GM12872 (cell line): Measurements from ENCODE around the gene PSMD1.

Experiments used
- TF ChIP-seq, protein P1 (sequence below): IDR thresholded peaks from 3 replicates; pipeline ENCODE4 v1.5.1; 2011; ENCODE audit warnings: low read depth, mild to moderate bottlenecking, low read length, moderate library complexity; ENCODE audit not compliant: insufficient read depth

The PSMD1 gene

GRCh38 chr2:231181860-231182512 lies 125.3 kb downstream of the PSMD1 start:
- TF ChIP-seq, protein P1, sequence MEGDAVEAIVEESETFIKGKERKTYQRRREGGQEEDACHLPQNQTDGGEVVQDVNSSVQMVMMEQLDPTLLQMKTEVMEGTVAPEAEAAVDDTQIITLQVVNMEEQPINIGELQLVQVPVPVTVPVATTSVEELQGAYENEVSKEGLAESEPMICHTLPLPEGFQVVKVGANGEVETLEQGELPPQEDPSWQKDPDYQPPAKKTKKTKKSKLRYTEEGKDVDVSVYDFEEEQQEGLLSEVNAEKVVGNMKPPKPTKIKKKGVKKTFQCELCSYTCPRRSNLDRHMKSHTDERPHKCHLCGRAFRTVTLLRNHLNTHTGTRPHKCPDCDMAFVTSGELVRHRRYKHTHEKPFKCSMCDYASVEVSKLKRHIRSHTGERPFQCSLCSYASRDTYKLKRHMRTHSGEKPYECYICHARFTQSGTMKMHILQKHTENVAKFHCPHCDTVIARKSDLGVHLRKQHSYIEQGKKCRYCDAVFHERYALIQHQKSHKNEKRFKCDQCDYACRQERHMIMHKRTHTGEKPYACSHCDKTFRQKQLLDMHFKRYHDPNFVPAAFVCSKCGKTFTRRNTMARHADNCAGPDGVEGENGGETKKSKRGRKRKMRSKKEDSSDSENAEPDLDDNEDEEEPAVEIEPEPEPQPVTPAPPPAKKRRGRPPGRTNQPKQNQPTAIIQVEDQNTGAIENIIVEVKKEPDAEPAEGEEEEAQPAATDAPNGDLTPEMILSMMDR = no peak

GRCh38 chr2:231182513-231182899 lies 125.8 kb downstream of the PSMD1 start:
- TF ChIP-seq, protein P1 = no peak

DNA sequence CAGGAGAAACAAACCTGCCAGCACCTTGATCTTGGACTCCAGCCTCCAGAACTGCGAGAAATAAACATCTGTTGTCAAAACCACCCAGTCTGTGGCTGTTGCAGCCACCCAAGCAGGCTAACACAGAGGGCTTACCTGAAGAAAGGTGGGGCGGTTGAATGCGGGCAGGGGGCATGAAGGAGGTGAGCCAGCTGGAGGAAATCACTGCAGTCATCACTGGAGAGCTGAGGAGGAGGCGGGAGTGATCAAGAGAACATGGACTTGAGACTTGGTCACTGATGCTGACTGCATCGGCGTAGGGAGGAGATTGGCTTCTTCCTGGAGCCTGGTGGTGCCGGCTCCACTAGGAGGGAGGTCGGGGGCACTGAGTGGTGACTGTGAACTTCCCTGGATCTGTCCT lies 127.2 kb downstream of the PSMD1 start:
- TF ChIP-seq, protein P1 = no peak

GRCh38 chr2:231184319-231184718 lies 127.7 kb downstream of the PSMD1 start:
- TF ChIP-seq, protein P1 = no peak

GRCh38 chr2:231185050-231185725 lies 128.5 kb downstream of the PSMD1 start:
- TF ChIP-seq, protein P1 = no peak

DNA sequence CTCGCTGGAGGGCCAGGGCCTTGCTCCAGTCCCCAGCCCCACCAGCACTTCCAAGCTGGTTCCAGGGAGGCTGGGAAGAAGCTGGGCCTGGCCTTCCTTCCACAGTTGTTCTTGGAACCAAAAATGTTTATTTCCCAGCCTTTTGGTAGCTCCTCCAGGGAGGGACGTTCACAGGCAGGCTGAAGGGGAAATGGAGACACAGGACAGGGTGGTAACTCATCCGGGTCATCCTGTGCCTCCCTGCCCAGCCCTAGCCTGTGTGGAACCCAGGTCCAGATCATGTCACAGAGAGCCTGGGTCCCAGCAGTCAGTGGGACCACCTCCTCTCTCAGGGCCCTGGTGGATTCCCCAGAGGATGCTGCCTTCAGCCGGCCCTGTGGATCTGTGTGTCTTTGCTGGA lies 129.2 kb downstream of the PSMD1 start:
- TF ChIP-seq, protein P1 = no peak

GRCh38 chr2:231186325-231186724 lies 129.7 kb downstream of the PSMD1 start:
- TF ChIP-seq, protein P1 = no peak
